Measurements from ENCODE around the gene ENDOU. TPM values are rescaled to one million over a fixed set of nuclear protein-coding genes. Genes with fewer than 3 reads are reported as not detected.

ENDOU gene
- total RNA-seq, 1 donor from 2014 or later = not detected

DNA sequence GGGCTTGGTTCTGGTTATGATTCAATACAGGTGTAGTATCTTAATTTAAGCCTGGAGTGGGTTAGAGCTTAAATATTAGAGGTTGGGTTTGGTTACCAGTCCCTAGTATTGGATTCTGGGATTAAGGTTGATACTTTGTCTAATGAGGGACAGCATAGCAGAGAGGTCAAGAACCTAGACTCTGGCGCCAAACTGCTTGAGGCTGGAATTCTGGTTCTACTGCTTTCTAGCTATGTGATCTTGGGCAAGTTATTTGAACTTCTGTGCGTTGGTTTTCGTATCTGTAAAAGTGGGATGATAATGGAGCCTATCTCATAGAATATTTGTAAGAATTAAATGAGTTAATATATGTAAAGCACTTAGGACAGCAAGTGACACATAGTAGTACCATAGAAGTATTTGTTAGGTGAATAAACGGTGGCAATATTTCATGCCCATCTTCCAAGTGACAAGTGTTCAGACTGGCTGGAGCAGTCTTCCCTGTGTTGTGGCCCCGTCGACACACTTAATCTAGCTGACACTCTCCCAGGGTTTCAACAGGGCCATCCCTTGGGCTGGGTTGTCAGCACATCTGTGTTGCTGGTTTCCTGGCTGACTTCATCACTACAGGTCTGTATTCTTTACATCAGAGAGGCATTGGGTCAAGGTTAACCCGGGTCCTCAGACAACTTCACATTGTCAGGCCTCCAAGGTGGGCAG is 3.0 kb downstream of the ENDOU start:
- peak; percentile 5 for DNase-seq (ENCODE audit: low spot score)
- no peak for ATAC-seq

DNA sequence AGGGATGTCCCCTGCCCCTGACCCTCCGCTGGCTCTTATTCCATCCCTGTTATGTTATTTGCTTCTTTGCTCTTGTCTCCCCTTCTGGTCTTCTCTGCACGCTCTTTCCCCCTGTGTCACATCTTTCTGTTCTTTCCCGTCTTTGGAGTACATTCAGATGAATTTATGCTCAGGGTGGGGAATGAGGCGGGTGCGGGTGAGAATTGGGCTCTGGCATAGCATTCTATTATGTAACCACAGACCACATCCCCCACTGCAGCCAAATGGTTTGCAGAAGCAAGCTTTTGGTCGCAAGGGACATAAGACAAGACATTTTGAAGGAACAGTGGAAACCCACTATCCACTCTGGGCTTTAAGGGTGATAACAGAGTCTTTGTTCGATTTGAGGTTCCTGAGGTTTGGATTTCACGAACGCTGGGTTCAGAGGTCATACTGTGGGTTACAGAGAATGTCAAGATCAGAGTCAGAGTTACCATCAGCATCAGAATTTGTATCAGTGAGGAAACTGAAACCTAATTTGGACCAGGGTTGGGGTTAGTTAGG is 3.8 kb downstream of the ENDOU start:
- ATAC-seq = no peak
- DNase-seq (ENCODE audit: low spot score) = peak; percentile 19

DNA sequence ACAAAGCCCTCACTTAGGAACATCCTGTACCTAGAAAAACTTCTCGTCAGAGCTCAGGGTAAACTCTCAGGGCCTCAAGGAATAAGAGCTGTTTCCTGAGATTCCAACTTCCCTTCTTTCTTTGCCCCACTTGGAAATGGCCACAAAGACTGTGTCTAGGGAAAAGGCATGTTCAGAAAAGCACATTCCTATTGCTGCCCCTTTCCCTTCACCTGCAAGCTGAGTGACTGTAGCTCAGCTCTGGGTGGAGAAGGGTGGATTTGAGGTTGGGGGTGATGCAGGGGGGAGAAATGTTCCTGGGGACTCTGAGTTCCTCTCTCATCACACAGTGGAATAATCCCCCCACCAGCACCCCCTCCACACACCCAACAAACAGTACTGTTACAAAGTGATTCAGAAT is 6.8 kb downstream of the ENDOU start:
- ATAC-seq (no peak), DNase-seq (ENCODE audit: low spot score) (peak; percentile 21)

DNA sequence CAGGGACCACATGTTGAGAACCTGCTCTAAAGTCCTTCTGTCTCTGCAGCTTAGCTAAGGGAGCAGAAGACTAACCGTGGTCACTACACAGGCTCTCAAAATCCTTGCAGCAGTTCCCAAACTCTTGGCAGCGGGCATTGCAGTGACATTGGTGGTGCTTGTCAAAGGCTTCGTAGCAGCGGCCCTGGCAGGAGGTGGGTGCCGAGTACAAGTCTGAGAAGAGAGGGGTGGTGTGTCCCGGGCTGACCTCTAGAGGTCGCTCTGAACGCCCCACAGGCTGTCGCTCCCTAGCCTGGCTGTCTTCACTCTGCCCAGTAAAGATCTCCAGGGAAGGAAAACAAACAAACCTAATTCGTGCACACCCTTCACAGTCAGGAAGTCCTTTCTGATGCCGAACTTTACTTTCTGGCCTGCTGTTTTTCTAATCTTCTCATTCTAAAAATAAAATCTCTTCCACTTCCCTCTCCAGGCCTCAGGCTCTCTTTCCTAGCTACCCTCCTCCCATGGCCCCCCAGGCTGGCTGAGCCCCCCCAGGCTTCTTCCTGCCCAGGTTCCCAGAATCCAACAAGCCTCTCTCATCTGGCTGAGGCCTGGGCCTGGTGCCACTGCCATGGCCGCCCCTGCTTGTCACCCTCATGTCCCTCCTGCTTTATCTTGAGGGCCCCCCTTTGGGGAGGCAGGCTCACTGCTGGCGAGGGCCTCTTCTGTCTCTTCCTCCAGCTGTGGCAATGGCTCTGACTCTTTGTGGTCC is 7.7 kb downstream of the ENDOU start:
- ATAC-seq (peak; percentile 51), DNase-seq (ENCODE audit: low spot score) (peak; percentile 52)

DNA sequence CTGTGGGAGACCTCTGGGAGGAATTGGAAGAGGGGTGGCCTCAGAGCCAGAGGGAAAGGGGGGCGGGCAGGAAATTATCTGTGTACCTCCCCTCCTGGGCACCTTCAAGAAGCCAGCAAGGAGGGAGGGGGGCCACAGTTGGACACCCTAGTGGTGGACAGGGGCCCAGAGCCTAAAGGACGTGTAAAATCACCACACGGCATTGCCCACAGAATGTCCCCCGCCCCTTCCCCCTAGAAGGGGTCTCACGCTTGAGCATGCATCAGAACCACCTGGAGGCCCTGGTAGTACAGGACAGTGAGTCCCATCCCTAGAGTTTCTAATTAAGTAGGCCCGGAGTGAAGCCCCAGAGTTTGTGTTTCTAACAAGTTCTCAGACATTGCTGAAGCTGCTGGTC is 8.2 kb downstream of the ENDOU start:
- DNase-seq (ENCODE audit: low spot score) = peak; percentile 37
- ATAC-seq = no peak

DNA sequence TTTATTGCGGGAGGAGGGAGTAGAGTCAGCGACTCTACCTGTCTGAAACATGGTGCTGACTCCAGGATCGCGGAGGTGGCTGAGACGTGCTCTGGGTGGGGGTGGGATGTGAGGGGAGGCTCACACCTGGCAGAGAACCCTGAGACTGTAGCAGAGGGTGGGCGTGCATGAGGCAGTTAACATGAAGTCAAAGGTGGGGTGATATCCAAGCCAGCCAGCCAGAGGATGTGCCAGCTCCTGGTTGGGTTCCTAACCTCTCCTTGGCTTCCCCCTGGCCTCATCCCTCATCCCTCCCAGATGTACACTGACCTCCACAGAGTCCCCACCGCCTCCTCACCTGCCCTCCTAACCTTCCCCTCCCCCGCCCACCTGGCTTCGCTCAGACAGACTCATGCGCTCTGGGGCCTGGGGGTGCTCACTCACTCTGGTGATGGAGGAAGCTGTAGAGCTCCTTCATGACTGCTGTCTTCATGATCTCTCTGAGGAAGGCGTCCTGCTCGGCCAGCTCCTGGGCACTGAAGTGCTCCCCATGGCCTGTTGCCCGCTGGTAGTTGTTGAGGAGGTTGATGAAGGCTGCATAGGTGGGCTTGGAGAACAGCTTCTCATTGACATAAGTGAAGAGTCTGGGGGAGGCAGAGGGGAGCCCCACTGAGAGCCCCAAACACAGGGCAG is 9.3 kb downstream of the ENDOU start:
- no peak for ATAC-seq
- DNase-seq (ENCODE audit: low spot score) = peak; percentile 50

DNA sequence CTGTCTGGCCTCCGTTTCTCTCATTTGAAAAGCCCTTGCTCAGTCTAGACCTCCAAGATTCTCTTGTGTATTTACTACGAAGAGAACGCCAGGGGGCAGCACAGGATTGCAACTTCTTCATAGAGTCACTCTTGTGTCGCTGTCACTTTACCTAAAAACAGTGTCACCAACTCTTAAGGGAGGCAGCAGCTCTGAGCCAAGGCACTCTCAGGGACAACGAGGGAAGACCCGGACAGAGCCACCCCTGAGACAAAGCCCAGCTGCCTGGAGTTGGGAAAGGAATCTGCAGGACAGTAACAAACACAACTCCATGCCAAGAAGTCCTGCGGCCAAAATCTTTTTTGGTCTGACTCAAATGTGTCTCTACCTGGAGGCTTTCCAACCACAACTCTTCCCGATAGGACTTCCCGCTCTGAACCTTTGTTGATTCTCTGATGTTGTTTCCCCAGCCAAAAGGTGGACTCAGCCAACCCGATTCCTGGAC is 9.9 kb downstream of the ENDOU start:
- peak; percentile 89 for ATAC-seq
- peak; percentile 80 for DNase-seq (ENCODE audit: low spot score)

DNA sequence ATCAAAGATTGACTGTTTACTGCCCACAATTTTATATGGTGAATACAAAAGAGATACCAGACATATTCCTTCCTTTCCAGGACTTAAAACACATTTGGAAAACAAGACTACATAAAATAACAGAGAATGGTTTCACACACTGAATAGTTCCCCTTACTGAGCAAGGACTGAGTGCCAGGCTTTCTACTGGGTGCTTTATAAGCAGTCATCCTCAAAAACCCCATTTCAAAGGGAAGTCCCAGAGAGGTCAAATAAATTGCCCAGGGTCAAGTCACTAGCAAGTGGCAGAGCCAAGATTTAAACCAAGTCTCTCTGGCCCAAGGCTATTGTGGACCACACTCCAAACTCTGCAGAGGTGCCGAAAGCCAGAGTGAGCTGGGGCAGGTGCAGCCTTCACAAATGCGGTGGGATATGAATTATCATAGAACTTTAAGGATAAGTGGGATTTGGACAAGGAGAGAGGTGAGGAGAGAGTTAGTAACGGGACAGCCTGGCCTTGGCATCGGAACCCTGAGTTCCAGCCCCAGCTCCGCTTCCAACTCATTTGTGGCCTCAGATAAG is 10.4 kb downstream of the ENDOU start:
- no peak for DNase-seq (ENCODE audit: low spot score)

DNA sequence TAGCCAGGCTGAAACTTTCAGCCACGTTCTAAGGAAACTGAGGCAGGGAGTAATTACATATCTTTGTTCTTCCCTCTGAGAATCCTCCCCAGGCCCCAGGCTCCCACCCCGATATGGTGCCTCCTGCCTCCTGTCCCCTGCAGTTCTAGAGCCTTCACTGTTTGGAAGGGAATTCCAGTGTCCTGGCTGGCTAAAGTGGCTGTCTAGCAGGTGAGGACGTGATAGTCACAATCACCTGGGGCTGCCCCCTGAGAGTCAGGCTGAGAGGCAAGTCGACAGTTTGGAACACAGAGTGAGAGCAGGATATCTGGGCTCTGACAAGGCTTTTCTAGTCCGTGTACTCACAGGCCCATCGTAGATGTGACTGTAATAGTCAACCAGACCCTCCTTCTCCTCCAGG is 13.1 kb downstream of the ENDOU start:
- no peak for ATAC-seq
- DNase-seq (ENCODE audit: low spot score) = no peak

More for the DNA sequence above, 10.4 kb downstream of the ENDOU start:
- no peak for ATAC-seq

DNA sequence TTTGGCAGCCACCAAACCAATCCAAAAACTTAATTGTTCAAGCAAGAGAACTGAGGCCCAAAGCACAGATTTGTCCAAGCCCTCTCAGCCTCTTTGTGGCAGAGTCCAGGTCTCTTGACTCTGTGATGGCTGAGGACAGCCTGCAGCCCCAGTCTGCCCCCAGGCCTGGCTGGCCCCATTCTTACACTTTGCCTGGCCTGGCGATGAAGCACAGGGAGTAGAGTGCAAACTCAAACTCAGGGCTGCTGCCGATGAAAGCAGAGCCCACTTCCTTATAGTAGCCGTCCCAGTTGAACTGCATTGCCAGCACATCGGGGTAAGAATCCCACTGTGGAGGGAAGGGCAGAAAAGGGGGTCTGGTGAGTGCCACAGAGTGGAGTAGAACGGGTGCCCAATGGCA is 13.8 kb downstream of the ENDOU start:
- DNase-seq (ENCODE audit: low spot score) = no peak
- ATAC-seq = no peak

DNA sequence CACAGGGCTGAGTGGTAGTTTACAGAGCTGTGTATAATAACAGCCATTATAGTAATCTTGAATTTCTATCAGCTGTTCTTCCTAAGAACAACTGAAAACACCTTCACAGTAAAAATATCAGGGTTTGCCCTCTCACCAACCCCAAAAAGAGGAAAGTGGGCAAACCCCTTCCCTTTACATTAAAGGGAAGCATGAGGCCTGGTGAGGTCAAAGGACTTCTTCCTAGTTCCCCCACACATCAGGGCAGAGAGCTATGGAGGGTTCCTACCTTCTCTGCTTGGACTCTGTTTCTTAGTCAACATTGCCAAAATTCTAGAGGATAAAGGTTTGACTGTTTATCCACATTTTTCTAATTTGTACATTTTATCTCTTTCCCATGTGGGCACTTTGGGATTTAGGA is 15.0 kb downstream of the ENDOU start:
- ATAC-seq (no peak), DNase-seq (ENCODE audit: low spot score) (no peak)

DNA sequence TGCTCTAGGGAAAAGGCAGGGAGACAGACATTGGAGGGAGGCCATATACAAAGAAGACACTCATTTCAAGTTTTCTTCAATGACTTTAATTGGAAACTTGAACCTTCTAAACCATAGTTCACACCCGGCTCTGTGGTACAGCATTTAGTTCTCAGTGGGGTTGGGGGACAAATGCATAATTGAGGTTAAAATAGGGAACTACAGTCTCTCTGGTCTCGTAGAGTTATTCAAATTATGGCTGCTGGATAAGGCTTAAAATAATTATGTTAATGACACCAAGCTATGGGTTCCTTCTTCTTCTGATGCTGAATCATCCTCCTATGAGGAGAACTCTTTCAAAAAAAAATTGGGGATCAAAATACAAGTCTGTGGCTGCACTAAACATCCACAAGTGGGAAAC is 15.6 kb downstream of the ENDOU start:
- ATAC-seq (no peak), DNase-seq (ENCODE audit: low spot score) (no peak)

DNA sequence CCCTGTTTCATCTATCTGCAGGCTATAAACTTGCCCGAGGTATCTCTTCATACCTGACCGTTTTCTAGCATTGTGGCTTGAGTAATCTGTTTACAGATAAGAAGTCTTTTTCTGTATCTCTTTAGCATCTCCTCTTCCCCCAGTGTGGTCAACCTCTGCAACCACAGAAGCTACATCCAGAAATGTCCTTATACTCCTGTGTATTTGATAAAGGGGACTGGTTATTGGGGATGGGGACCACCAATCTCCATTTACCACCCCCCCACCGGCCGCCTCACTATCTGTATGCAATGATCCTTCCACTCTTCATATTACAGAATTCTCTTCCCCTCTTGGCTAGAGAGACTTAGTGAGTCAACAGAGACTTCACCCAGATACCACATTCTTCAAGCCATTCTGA is 16.1 kb downstream of the ENDOU start:
- DNase-seq (ENCODE audit: low spot score) (no peak), ATAC-seq (no peak)

DNA sequence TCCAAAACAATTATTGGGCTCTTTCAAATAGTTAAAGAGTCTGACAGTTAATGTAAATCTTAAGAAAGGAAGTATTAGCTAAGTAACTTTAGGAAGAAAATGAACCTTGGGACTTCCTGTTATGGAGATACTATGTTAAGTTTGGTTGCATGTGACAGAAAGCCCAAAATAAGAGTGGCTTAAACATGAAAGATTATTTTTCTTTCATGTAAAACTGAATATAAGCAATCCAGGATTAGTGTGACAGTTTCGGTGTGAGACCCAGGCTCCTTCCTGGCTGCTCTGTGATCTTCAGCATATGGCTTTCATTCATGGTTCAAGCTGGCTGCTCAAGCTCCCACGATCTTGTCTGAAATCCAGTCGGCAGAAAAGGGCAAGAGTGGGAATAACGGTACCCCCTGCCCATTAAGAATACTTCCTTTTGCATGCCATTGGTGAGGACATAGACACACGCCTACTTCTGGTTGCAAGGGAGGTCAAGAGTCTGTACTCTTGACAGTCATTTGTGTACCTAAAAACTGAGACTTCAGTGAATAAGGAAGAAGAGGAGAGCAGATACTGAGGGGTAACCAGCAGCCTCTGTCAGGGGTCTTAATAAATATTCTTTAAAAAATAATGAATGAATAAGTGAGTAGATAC is 17.3 kb downstream of the ENDOU start:
- ATAC-seq (no peak), DNase-seq (ENCODE audit: low spot score) (no peak)

DNA sequence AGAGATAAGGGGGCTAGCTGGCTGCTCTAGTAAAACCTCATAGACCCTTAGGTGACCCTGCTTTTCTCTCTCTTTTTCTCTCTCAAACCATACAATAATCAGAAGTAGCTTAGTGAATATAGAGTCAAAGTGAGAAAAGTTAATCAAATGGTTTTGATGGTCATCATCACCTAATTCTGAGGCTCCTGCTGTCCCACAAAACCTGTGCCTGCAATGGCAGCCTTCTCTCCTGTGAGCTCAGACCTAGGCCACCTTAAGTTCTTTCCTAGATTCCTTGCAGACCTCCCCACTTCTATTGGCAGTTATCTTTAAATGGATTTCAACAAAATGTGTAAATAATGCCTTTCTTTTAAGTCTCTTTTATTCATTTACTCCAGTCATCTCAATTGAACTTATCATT is 17.9 kb downstream of the ENDOU start:
- DNase-seq (ENCODE audit: low spot score) = no peak
- ATAC-seq = no peak

DNA sequence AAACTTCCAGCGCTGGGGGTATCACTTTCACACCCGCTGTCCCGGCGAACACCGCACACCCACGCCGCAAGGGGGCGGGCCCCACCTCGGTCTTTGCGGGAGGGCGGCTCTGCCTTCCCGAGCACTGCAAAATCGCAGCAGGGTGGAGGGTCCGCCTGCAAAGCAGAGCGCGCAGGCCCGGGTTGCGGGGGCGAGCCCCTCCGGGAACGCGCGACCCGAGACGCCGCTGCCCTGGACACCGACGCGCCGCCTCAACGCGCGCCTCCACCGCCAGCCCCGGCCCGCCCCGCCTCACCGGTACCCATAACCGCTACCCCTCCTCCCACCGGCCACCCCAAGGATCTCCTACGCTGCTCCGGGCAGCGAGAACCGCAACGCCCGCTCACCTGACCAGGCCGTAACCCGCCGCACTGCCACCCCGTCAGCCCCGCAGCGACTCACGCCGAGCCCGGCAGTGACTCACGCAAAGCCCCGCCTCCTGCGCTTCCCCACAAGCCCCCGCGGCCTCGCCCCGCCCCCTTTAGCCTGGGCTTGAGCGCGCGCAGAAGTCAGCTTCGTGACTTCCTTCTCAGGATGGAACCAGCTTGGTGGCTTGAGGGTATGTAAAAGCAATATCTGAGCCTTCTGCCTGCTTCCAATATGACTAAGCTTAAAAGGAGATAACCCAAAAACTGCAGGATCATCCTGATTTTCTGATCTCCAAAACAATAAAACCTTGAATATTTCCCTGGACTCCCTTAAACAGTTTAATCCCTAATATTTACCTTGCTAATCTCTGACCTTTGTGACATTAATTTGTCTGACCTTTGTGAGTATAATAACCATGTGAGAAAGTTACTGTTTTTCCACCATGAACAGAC is 19.5 kb downstream of the ENDOU start, which contains the start of gene RPAP3:
TSS of gene RPAP3 (minus strand) at position 465 of the 860 bp plus-strand sequence. CDS start 3,190 bp downstream, outside the sequence.
- DNase-seq (ENCODE audit: low spot score) (peak; percentile 97), ATAC-seq (peak; percentile 98)

DNA sequence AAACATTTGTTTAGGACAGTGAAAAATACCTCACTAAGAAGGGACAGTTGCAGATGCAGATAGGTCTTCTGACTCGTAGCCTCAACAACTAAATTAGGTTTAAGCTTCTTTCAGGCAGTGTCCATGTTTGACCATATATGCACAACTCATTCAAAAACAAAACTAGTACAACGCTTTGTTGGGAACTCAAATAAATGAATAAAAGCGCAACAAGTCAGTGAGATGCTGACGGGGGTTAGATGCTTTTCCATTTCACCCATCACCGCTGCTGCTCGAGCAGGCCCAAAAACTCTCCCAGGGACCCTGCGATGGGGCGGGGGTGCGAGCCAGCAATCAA is 20.1 kb downstream of the ENDOU start:
- DNase-seq (ENCODE audit: low spot score) (no peak), ATAC-seq (no peak)

DNA sequence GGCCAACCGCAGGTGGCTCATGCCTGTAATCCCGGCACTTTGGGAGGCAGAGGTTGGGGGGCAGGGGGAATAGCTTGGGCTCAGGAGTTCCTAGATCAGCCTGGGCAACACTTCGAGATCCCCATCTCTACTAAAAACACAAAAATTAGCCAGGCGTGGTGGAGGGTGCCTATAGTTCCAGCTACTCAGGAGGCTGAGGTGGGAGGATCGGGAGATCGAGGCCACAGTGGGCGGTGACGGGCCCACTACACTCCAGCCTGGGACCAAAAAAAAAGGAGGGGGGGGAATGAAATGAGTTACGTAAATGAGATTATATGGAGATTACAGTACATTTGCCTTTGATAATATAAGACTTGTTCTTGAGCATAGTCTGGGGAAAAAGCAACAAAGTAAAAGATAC is 20.6 kb downstream of the ENDOU start:
- ATAC-seq (no peak), DNase-seq (ENCODE audit: low spot score) (no peak)

DNA sequence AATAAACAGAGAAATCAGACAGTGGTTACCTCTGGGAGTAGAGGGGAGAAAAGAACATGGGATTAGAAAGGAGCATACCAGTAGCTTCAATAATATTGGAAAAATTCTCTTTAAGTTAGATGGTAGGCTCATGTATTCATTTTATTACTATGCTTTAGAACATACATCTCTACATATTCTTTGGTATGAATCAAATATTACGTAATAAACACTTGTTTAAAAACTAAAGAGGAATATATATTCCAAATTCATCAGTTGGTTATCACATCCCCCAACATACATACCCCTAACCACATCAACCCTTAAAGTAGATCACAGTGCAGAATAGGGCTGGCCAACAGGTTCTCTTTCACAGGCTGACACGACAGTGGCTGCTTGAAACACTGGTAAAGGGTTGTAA is 25.0 kb downstream of the ENDOU start:
- no peak for ATAC-seq
- DNase-seq (ENCODE audit: low spot score) = no peak

DNA sequence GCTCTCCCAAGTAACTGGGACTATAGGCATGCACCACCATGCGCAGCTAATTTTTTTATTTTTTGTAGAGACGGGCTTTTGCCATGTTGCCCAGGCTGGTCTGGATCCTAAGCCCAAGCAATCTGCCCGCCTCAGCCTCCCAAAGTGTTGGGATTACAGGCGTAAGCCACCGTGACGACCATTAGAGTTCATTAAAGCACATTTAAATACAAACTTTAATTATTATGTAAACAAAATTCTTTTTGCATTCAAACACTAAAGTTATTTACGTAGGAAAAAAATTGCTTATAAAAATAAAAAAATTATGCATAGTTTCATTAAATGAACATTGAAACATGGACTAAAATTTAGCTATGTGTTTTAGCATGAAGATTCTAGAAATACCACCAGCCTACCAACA is 26.7 kb downstream of the ENDOU start:
- DNase-seq (ENCODE audit: low spot score) = no peak
- ATAC-seq = no peak

Measured in left lobe of liver (tissue), 2 donors.